Activated CD4-positive, CD25-positive, alpha-beta regulatory T cell (primary cell): ENCODE data around the gene CTXN1.
"Not testable (repeated sequence)": the region's sequence is repeated elsewhere in the genome, so short reads cannot be mapped to it uniquely, and the experiment has no call there.

Experiments used
- DNase-seq, 4 experiments: peaks; one replicate each; lab custom pipeline; 2025; lab: John Stamatoyannopoulos, UW

The CTXN1 gene

DNA sequence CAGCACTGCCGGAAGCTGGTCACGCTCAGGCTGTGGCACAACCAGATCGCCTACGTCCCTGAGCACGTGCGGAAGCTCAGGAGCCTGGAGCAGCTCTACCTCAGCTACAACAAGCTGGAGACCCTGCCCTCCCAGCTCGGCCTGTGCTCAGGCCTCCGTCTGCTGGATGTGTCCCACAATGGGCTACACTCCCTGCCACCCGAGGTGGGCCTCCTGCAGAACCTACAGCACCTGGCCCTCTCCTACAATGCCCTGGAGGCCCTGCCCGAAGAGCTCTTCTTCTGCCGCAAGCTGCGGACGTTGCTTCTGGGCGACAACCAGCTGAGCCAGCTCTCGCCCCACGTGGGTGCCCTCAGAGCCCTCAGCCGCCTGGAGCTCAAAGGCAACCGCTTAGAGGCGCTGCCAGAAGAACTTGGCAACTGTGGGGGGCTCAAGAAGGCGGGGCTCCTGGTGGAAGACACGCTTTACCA is 25.5 kb downstream of the CTXN1 start:
- no peak for DNase-seq

DNA sequence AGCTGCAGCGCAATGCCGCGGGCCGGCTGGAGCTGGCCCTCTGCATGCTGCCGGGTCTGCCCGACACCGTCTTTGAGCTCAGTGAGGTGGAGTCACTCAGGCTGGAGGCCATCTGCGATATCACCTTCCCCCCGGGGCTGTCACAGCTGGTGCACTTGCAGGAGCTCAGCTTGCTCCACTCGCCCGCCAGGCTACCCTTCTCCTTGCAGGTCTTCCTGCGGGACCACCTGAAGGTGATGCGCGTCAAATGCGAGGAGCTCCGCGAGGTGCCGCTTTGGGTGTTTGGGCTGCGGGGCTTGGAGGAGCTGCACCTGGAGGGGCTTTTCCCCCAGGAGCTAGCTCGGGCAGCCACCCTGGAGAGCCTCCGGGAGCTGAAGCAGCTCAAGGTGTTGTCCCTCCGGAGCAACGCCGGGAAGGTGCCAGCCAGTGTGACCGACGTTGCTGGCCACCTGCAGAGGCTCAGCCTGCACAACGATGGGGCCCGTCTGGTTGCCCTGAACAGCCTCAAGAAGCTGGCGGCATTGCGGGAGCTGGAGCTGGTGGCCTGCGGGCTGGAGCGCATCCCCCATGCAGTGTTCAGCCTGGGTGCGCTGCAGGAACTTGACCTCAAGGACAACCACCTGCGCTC is 26.1 kb downstream of the CTXN1 start:
- DNase-seq = no peak

DNA sequence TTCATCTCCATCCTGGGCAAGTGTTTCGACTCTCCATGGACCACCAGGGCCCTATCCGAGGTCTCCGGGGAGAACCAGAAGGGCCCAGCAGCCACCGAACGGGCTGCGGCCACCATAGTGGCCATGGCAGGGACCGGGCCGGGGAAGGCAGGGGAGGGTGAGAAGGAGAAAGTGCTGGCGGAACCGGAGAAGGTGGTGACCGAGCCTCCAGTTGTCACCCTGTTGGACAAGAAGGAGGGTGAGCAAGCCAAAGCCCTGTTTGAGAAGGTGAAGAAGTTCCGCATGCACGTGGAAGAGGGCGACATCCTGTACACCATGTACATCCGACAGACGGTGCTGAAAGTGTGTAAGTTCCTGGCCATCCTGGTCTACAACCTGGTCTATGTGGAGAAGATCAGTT is 27.0 kb downstream of the CTXN1 start:
- no peak for DNase-seq

DNA sequence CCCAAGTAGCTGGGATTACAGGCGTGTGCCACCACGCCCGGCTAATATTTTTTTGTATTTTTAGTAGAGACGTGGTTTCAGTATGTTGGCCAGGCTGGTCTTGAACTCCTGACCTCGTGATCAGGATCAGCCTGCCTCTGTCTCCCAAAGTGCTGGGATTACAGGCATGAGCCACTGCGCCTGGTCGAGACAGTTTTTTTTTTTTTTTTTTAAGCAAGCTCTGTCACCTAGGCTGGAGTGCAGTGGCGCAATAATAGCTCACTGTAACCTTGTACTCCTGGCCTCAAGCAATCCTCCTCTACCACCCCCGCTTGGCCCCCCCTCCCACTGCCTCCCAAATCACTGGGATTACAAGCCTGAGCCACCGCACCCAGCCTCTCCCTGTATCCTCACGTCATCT is 28.6 kb downstream of the CTXN1 start:
- DNase-seq = no peak

DNA sequence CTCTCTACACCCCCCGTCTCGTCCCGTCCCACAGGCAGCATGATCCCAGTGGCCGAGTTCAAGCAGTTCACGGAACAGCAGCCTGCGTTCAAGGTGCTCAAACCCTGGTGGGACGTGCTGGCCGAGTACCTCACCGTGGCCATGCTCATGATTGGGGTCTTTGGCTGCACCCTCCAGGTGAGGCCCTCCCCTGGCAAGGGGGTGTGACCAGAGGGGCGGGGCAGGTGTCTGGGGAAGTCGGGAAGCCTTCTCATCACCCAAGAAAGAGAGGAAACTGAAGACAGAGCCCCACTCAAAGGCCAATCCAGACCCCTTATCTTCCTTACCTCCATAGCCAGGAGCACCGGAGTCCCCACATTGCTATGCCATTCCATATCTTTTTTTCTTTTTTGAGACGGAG is 30.4 kb downstream of the CTXN1 start:
- DNase-seq = no peak

DNA sequence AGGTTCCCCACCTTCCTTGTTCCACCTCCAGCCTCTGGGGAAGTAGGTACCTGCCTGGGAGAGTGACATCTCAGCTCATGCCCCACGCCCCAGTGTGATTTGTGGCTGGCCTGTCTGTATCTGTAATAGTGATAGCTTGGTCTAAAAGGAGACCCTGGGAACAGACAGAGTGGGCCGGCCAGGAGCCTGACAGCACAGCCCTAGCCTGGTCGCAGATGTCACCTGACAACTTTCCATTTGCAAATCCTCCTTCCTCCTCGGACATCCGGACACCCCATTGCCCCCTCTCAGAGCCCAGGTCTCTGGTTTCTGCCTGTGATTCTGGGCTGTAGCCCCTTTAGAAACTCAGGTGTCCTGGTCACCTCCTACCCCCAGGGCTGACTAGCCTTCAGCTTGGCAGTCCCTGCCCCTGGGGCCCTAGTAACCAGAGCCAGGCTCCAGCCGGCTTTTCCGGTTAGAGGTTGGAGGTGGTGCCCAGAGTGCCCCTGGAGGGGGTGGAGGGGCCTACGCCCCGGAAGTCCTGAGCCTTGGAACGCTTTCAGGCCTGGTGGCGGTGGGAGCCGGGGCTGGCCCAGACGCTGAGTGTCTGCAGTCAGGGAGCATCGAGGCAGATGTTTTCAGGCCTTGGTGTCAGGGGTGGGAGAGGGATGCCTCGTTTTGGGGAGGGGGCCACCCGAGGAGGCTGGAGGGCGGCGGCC is 31.2 kb downstream of the CTXN1 start:
- no peak for DNase-seq

DNA sequence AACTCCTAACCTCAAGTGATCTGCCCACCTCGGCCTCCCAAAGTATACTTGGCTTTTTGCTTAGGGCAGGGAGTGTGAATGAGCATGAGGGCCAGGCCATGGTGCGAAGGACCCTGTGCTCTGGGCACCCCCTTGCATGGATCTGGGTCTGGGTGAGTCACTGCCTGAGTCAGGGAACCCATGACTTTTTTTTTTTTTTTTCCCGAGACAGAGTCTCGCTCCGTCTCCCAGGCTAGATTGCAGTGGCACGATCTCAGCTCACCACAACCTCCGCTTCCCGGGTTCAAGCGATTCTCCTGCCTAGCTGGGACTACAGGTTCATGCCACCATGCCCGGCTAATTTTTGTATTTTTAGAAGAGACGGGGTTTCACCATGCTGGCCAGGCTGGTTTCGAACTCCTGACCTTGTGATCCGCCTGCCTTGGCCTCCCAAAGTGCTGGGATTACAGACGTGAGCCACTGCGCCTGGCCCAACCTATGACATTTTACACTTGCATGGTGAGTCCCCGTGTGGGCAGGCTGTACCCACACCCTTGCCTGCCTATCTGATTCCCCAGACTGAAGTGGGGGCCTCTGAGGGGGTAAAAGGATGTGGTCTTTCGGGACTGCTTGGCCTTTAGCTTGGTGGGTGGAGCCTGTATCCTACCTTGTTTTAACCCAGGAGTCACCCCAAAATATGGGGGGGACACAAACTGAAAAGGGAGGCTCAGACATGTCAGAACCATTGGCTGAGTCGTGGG is 32.4 kb downstream of the CTXN1 start:
- DNase-seq = not testable (repeated sequence)

DNA sequence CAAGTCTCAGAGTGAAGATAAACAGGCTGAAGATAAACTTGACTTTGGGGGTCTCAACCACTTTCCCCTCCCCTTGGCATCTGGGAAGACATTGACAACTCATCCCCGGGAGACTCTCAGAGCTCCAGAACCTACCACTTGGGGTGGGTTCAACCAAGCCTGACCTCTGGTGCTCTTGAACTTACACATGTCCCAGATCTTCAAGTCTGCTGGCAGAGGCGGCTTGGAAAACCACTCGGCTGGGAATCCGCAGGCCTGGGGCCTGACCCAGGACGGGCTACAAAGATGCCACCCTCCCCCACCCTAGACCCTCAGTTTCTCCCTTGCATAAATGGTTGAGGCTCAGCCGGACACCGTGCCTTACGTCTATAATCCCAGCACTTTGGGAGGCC is 37.1 kb downstream of the CTXN1 start:
- DNase-seq = no peak

DNA sequence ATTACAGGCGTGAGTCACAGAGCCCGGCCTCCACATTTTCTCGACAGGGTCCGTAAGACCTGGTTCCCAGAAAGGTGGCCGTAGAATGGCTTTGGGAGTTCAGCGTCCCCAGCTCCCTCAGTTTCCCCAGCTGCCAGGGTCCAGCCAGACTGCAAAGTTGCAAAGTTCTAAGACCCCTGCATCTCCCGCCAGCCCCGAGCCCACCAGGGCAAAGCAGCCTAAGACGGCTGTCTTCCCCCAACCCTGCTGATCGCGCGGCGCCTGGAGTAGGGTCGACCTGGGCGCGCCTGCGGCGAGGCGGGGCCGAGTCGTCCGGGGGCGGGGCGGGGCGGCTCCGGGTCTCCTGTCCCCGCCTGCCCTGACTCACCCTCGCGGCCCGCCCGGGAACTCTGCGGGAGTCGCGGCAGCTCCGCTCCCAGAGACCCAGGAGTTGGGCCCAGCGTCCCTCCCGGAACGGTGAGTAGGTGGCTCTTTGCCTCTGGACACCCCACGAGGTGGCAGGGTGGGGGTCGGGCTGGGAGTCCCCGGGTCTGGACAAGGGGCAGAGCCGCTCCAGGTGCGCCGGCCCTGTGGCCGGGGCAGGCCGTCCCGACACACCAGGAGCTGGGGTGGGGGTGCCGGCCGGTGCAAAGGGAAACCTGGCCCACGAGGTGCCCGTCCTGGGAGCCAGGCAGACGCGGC is 37.6 kb downstream of the CTXN1 start, which contains the start of gene LRRC8E:
LRRC8E (plus strand) TSS at position 366 of the 681 bp plus-strand sequence. CDS start 7,094 bp downstream, outside the sequence.
- no peak for DNase-seq

DNA sequence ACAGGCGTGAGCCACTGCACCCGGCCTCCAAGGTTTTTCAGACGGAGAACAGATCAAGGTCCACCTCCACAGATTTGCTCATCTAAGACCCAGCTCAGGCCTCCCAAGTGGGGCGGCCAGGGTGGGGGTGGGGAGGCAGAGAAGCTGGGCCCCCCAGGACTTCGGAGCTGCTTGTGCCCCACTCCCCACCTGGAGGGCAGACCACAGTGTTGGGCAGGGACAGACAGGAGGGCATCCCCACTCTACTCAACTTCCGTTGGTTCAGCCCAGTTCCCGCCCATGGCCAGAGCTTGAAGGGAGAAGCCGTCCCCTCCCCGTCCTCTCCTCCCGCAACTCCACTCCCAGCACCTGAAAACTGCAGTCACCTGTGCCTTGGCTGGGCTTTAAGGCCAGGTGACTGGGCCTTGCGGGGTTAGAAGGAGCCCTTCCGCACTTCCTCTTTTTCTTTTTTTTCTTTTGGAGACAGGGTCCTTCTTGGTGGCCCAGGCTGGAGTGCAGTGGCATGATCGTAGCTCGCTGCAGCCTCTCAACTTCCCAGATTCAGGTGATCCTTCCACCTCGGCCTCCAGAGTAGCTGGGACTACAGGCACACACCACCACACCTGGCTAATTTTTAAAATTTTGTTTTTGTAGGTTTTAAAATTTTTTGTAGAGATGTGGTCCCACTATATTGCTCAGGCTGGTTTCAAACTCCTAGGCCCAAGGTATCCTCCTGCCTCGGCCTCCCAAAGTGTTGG is 38.4 kb downstream of the CTXN1 start:
- DNase-seq = no peak

DNA sequence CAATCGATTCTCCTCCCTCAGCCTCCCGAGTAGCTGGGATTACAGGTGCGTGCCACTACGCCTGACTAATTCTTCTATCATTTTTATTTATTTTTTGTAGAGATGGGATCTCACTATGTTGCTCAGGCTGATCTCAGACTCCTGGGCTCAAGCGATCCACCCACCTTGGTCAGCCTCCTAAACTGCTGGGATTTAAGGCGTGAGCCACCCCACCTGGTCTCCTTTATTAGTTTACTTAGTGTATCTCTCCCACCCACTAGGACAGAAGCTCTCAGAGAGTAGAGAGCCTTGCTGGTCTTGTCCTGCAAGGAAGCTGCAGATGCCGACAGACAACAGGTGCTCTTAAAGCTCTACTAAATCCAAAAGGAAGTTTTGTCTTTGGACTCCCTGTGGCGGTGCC is 40.1 kb downstream of the CTXN1 start:
- no peak for DNase-seq

DNA sequence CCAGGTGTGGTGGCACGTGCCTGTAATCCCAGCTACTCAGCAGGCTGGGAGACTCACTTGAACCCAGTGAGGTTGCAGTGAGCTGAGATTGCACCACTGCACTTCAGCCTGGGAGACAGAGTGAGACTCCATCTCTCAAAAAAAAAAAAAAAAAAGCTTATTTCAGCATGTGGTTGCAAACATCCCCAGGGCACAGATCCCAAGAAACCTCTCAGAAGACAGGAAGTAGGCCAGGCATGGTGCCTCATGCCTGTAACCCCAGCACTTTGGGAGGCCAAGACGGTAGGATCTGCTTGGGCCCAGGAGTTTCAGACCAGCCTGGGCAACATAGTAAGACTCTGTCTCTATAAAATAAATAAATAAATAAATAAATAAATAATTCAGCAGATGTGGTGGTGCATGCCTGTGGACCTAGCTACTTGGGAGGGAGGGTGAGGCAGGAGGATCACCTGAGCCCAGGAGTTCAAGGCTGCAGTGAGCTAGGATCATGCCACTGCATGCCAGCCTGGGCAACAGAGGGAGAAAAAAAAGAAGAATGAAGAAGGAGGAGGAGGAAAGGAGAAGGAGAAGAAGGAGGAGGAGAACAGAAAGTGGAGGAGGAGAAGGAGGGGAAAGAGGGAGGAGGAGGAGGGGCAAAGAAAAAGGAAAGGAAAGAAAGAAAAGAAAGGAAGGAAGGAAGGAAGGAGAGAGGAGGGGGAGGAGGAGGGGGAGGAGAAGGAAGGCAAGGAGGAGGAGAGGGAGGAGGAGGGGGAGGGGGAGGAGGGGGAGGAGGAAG is 42.0 kb downstream of the CTXN1 start:
- no peak for DNase-seq

DNA sequence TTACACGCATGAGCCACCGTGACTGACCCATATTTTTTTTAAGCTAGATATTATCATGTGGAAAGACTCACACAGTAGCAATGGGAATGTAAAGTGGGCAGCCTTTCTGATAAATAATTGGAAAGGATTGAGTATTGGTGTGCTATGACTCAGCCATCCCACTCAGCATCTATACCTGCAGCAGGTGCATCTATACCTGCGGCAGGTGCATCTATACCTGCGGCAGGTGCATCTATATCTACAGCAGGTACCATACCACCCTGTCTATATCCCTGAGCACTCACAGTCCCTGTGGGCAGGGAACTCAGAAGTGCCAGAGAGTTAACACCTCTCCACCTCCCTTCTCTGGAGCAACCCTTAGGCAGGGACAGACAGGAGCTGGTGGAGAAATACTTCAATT is 42.8 kb downstream of the CTXN1 start:
- DNase-seq = no peak

DNA sequence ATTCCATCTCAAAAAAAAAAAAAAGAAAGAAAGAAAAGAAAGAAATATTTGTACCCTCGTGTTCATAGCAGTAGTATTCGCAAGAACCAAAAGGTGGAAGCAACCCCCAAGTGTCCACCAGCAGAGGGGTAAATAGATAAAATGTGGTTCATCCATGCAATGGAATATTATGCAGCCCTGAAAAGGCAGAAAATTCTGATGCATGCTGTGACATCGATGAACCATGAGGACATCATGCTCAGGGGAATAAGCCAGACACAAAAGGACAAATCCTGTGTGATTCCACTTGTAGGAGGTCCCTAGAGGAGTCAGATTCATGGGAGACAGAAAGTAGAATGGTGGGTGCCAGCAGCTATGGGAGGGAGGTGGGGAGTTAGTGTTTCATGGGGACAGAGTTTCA is 44.0 kb downstream of the CTXN1 start:
- no peak for DNase-seq

DNA sequence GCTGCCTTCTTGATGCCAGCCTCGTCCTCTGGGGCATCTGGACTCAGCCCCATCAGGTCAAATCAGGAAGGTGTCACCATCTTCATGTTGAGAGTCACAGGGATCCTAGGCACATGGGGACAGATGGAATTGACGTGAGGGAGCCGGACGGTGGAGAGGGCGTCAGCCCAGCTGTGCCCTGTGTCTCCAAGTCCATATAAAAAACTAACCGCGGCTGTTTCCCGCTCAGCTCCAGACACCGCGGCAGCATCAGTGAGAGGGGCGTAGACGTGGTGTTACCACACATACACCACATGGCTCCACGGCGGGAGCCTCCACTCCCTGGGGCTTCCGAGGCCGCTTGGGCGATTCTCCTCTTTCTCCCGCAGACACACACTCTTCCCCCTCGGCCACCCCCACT is 46.1 kb downstream of the CTXN1 start:
- DNase-seq = no peak

DNA sequence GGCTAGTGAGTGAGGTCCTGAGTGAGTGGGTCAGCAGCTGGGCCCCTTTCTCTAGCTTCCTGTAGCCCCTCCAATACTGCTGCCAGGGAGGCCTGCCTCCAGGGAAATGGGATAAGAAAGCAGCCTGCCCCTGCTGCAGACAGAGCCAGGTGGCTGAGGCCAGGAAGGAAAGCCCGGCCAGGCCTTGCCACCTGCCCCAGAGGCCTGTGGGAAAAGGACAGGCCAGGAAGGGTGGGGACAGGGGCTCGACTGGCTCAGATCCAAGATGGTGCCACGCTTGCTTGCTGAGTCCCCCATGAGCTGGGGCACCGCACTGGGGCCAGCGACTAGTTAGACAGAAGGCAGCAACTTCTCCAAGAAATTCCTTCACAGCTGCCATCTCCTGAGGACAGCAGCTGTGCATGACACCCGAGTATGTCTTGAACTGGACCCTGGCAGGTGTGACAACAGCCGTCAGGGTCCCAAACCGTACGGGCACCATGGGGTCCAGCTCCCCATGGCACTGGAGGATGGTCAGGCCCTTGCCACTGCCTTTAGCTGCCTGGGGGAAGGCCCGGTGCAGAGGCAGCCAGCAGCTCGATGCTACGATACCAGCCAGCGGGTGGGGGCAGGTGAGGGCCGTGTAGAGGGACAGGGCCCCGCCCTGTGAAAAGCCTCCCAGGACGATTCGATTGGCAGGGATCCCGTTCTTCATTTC is 46.7 kb downstream of the CTXN1 start:
- DNase-seq = no peak

DNA sequence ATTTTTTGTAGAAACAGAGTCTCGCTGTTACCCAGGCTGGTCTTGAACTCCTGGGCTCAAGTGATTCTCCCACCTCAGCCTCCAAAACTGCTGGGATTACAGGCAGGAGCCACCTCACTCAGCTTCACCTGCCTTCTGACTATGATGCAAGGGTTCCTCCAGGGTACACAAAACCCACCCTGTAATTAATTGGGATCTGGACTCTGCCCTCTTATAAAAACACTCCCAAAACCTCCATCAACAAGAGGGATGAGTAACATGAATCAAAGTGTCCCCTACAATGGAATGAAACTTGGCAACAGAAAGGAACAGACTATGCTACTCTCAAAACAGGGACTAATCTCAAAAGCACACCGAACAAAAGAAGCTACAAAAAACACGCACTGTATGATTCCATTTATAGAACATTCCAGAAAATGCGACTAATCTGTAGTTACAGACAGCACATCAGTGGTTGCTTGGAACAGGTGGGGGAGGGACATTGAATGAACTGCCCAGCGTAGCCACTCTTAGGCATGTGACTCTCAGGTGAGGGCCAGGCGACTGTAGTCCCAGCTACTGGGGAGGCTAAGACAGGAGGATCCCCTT is 48.6 kb downstream of the CTXN1 start:
- no peak for DNase-seq

DNA sequence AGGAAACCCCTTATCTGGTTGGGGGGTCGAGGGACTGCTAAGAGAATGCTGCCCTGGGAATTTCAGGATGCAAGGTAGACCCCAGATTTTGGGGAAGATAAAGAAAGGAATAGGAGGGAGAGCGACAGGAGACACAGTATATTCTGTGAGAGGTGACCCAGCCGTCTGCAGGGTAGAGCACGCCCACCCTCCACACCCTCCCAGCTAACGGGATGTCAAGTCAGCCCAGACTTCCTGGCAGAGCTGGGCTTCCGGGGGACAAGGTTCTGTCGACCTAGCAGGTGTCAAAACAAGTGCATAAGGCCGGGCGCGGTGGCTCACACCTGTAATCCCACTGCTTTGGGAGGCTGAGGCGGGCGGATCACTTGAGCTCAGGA is 51.0 kb downstream of the CTXN1 start:
- DNase-seq = no peak
